OCI-LY1 (cell line): ENCODE data around the gene FANCC.

Experiments
- EZH2 ChIP-seq: fragments of 200-600 bp; sonication (generic), shearing (Covaris generic); IDR thresholded peaks from 2 replicates; pipeline ENCODE4 v1.8.0; 2017; ENCODE audit warnings: borderline replicate concordance, mixed run types, mild to moderate bottlenecking, antibody characterized with exemption, low read length, moderate library complexity, mixed read lengths
- TF ChIP-seq, protein P1 (sequence below): fragments of 200-600 bp; sonication (generic), shearing (Covaris generic); IDR thresholded peaks from 2 replicates; pipeline ENCODE4 v1.5.1; 2017; ENCODE audit warnings: mild to moderate bottlenecking, antibody characterized with exemption, low read length, moderate library complexity, mixed read lengths

DNA sequence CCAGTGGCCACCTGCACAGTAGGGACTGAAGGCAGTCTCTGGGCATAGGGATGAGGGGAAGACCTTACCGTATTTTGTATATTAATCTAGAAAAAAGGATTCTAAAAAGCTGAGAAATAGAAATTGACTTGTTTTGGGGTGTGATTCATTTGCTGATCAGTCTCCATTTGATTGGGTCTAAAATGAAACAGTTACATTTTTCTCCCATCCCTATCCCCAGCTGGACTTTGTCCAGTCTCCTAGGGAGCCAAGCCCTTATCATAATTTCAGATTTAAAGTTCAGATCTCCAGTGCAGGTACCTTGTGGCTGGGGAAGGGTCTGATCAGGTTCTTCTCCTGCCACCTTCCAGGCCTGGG lies 240.8 kb downstream of the FANCC start:
- TF ChIP-seq, protein P1, sequence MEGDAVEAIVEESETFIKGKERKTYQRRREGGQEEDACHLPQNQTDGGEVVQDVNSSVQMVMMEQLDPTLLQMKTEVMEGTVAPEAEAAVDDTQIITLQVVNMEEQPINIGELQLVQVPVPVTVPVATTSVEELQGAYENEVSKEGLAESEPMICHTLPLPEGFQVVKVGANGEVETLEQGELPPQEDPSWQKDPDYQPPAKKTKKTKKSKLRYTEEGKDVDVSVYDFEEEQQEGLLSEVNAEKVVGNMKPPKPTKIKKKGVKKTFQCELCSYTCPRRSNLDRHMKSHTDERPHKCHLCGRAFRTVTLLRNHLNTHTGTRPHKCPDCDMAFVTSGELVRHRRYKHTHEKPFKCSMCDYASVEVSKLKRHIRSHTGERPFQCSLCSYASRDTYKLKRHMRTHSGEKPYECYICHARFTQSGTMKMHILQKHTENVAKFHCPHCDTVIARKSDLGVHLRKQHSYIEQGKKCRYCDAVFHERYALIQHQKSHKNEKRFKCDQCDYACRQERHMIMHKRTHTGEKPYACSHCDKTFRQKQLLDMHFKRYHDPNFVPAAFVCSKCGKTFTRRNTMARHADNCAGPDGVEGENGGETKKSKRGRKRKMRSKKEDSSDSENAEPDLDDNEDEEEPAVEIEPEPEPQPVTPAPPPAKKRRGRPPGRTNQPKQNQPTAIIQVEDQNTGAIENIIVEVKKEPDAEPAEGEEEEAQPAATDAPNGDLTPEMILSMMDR: no peak
- TF ChIP-seq EZH2: no peak
